GM12878 (cell line): Measurements from ENCODE around the gene ISCU. TPM values are rescaled to one million over a fixed set of nuclear protein-coding genes. Genes with fewer than 3 reads are reported as not detected.

Experiments
- ATAC-seq: fragments of 200-7000 bp; cut with Tn5 transposase; 3 replicates; pipeline ENCODE4 v1.9.1; 2020; ENCODE audit warnings: mild to moderate bottlenecking, moderate library complexity
- BruUV-seq: library from RNA; stranded (reverse); fragments of 400-500 nt; replicated peaks from 2 replicates; lab custom pipeline; 2021; lab: Mats Ljungman, UMichigan
- CTCF ChIA-PET: fragments of 300-600 bp; sonication (Branson Sonifier 250); formaldehyde crosslinking; extraction: SDS; loops from one replicate; lab custom pipeline; 2021; ENCODE audit warnings: inconsistent platforms; lab: Yijun Ruan, JAX
- POLR2A ChIA-PET: fragments of 350-600 bp; formaldehyde crosslinking; extraction: SDS; loops from one replicate; lab custom pipeline; 2021; ENCODE audit warnings: inconsistent platforms; lab: Charles Lee
- RAD21 ChIA-PET: fragments of 300-600 bp; sonication (Branson Sonifier 250); formaldehyde crosslinking; loops from one replicate; lab custom pipeline; 2023; ENCODE audit warnings: antibody characterized with exemption; ENCODE audit not compliant: unreplicated experiment; lab: Charles Lee
- SMC1A ChIA-PET: fragments of 300-600 bp; sonication (Branson Sonifier 250); formaldehyde crosslinking; loops from one replicate; lab custom pipeline; 2023; ENCODE audit not compliant: unreplicated experiment, uncharacterized antibody; lab: Charles Lee
- DNase-seq: peaks from one replicate; pipeline ENCODE4 v3.0.0-alpha.2; 2011; ENCODE audit warnings: low read depth, low spot score
- FAIRE-seq: peaks from 3 replicates; lab custom pipeline; 2011; peaks lifted over from hg19 to GRCh38; lab: Jason Lieb, UNC
- H2AFZ ChIP-seq: 2 replicates; pipeline ENCODE4 v1.6.0; 2011; ENCODE audit warnings: low read depth, low read length, control low read depth; ENCODE audit not compliant: control insufficient read depth
- H3K27ac ChIP-seq: 2 replicates; pipeline ENCODE4 v1.5.1; 2011; ENCODE audit warnings: control low read depth; ENCODE audit not compliant: control insufficient read depth, insufficient read depth
- H3K27me3 ChIP-seq, 2 experiments: replicated peaks in 1 of 2; 2 replicates each; pipeline versions ENCODE4 v1.6.0 to v1.6.1; 2011; ENCODE audit warnings: low read length in 1 of 2; ENCODE audit not compliant: control insufficient read depth in 2 of 2, insufficient read depth in 2 of 2
- H3K36me3 ChIP-seq, 2 experiments: 2 replicates each; pipeline ENCODE4 v1.5.1; 2011; ENCODE audit warnings: low read length in 1 of 2; ENCODE audit not compliant: control insufficient read depth in 2 of 2, insufficient read depth in 2 of 2
- H3K4me1 ChIP-seq: 2 replicates; pipeline ENCODE4 v1.6.1; 2011; ENCODE audit warnings: mild to moderate bottlenecking, low read length, moderate library complexity, mixed read lengths; ENCODE audit not compliant: control insufficient read depth, insufficient read depth
- H3K4me2 ChIP-seq: 2 replicates; pipeline ENCODE4 v1.6.0; 2011; ENCODE audit warnings: control low read depth; ENCODE audit not compliant: control insufficient read depth, insufficient read depth
- H3K4me3 ChIP-seq: fragments of 200-600 bp; sonication (generic); 2 replicates; pipeline ENCODE4 v1.5.1; 2016
- H3K79me2 ChIP-seq: 2 replicates; pipeline ENCODE4 v1.6.0; 2011; ENCODE audit warnings: low read length; ENCODE audit not compliant: control insufficient read depth, insufficient read depth
- H3K9ac ChIP-seq: 2 replicates; pipeline ENCODE4 v1.8.0; 2011; ENCODE audit warnings: low read length, control low read depth, mixed read lengths; ENCODE audit not compliant: control insufficient read depth, insufficient read depth
- H3K9me3 ChIP-seq: replicated peaks from 3 replicates; pipeline ENCODE4 v1.5.1; 2011; ENCODE audit warnings: mild to moderate bottlenecking, low read length; ENCODE audit not compliant: control insufficient read depth, insufficient read depth
- H4K20me1 ChIP-seq: 2 replicates; pipeline ENCODE4 v1.6.0; 2011; ENCODE audit not compliant: control insufficient read depth, insufficient read depth
- BCL11A ChIP-seq: IDR thresholded peaks from 2 replicates; pipeline ENCODE4 v1.6.1; 2011; ENCODE audit warnings: low read depth, low read length
- IKZF1 ChIP-seq: fragments of 450-650 bp; conservative IDR thresholded peaks from 2 replicates; pipeline ENCODE4 v1.6.1; 2017; ENCODE audit warnings: antibody characterized with exemption, mild to moderate bottlenecking
- KDM1A ChIP-seq: fragments of 200-600 bp; sonication (generic); IDR thresholded peaks from 2 replicates; pipeline ENCODE4 v1.6.1; 2016; ENCODE audit warnings: borderline replicate concordance
- MLLT1 ChIP-seq: fragments of 450-650 bp; IDR thresholded peaks from 2 replicates; pipeline ENCODE4 v1.6.1; 2016; ENCODE audit warnings: mild to moderate bottlenecking
- NBN ChIP-seq: fragments of 450-650 bp; IDR thresholded peaks from 2 replicates; pipeline ENCODE4 v1.6.1; 2016
- NKRF ChIP-seq: fragments of 450-650 bp; conservative IDR thresholded peaks from 2 replicates; pipeline ENCODE4 v1.6.1; 2017; ENCODE audit warnings: mild to moderate bottlenecking, moderate library complexity
- NRF1 ChIP-seq: conservative IDR thresholded peaks from 2 replicates; pipeline ENCODE4 v1.6.1; 2011; ENCODE audit warnings: mild to moderate bottlenecking, low read depth, low read length, improper control_type of control experiment
- POU2F2 ChIP-seq: IDR thresholded peaks from 3 replicates; pipeline ENCODE4 v1.6.1; 2011; ENCODE audit warnings: low read depth, mild to moderate bottlenecking, low read length, borderline replicate concordance
- SUZ12 ChIP-seq: fragments of 200-600 bp; sonication (generic); IDR thresholded peaks from one replicate; pipeline ENCODE4 v1.6.1; 2018; ENCODE audit warnings: antibody characterized with exemption, mild to moderate bottlenecking; ENCODE audit not compliant: unreplicated experiment
- ZNF217 ChIP-seq: fragments of 450-650 bp; IDR thresholded peaks from 2 replicates; pipeline ENCODE4 v1.6.1; 2017; ENCODE audit warnings: antibody characterized with exemption, mild to moderate bottlenecking
- ZNF24 ChIP-seq: fragments of 450-650 bp; IDR thresholded peaks from 2 replicates; pipeline ENCODE4 v1.6.1; 2017; ENCODE audit warnings: antibody characterized with exemption, mild to moderate bottlenecking
- WGBS: methylation state at CpG from one replicate; pipeline ENCODE4 v1.1.6; 2016; ENCODE audit warnings: low lambda C conversion rate; ENCODE audit not compliant: insufficient replicate concordance, insufficient coverage; ENCODE audit errors: missing lambda C conversion rate; 5-methylcytosine and 5-hydroxymethylcytosine counted together
- in situ Hi-C: fragments of 300-500 bp; cut with MboI; formaldehyde crosslinking; loops from 9 replicates; pipeline ENCODE4 v1.14.3; 2018; ENCODE audit warnings: mixed read lengths
- intact Hi-C: fragments of 100-400 bp; cut with micrococcal nuclease; formaldehyde crosslinking; loops from one replicate; pipeline ENCODE4 v1.14.2; 2022; ENCODE audit not compliant: unreplicated experiment
- polyA plus RNA-seq, 11 experiments: library from polyadenylated mRNA; depleted of rRNA in 4 of 11; unstranded in 6 of 11; stranded (reverse) in 5 of 11; fragments of >200 nt; fragmentation: Nextera tagmentation in 4 of 11; fragmentation: Illumina TruSeq in 1 of 11; extraction: Ambion mirVana in 4 of 11; extraction: Trizol in 1 of 11; gene quantifications; 1 replicate in 1 of 11; 2 replicates in 10 of 11; pipeline versions ENCODE4 v1.2.1 to v1.2.3, GENCODE V29; 2011 to 2016; ENCODE audit warnings: inconsistent platforms in 2 of 11, missing spikeins in 2 of 11, low read depth in 1 of 11
- total RNA-seq, 4 experiments: library from RNA; depleted of rRNA in 3 of 4; stranded (reverse); fragments of >200 nt in 3 of 4; fragmentation: Illumina TruSeq in 1 of 4; extraction: Trizol in 1 of 4; gene quantifications; 2 replicates each; pipeline versions ENCODE4 v1.2.1 to v1.2.3, GENCODE V29; 2013 to 2021

ISCU gene
- total and polyA plus RNA-seq, 10 of the 15 experiments (the other 5 are each of a cell fraction or from before 2014, with no cell fraction given) = 32.8 to 260 (median 127) TPM

- TF ChIP-seq KDM1A = no peak
- no peak for TF ChIP-seq ZNF217
- 0 out of 2 replicates have a peak, but pooled peaks have one; percentile 95 for TF ChIP-seq NKRF
- no peak for TF ChIP-seq BCL11A
- no peak for TF ChIP-seq ZNF24
- peak; percentile 50; the same call in 1 of the 3 replicates for TF ChIP-seq POU2F2
- no peak for TF ChIP-seq SUZ12
These were observed at the start of gene ISCU (continued) for GRCh38 chr12:108562348-108563135.

- SMC1A ChIA-PET = interaction anchor here (0.6 kb wide), 1 partner anchor 54 kb away, joined by 3 read pairs; no protein-coding TSS in a partner anchor
- Histone ChIP-seq H4K20me1 (peaks cover under 1% of the 10 kb centered on the region; the same call in 1 of the 2 replicates), H2AFZ (peak overlapping the region; percentile 90), H3K27ac (peak overlapping the region; percentile 34), H3K4me3 (peak overlapping the region; percentile 66), H3K79me2 (peaks cover 16% of the 10 kb centered on the region), H3K4me1 (peaks cover 23% of the 10 kb centered on the region), H3K4me2 (peak overlapping the region; percentile 26), H3K27me3 (no peaks in the 10 kb centered on the region), H3K36me3 (peaks cover 16 to 18% of the 10 kb centered on the region in 2 experiments), H3K9ac (peak overlapping the region; percentile 42; the same call in 1 of the 2 replicates), H3K9me3 (no peaks in the 10 kb centered on the region)
- intact Hi-C loops = loop anchor here (5.0 to 10.0 kb wide), 3 partner anchors 150 to 597 kb away; no protein-coding TSS in a partner anchor
- WGBS = 19% methylated on average over 19 of the region's 19 CpGs
- CTCF ChIA-PET = interaction anchor here (1.0 to 3.4 kb wide), 2 partner anchors 103 to 524 kb away, joined by 5 to 21 read pairs; no protein-coding TSS in a partner anchor
- ATAC-seq = peak; percentile 8
- FAIRE-seq = no peak
- POLR2A ChIA-PET = no interaction called here
- TSS peak; percentile 41 for BruUV-seq
- in situ Hi-C loops = loop anchor here (25.0 kb wide), 1 partner anchor 827 kb away; the partner anchor contains the start of gene PWP1
- no peak for TF ChIP-seq IKZF1
- TF ChIP-seq NBN = peak; percentile 52; the same call in 1 of the 2 replicates
- peak; percentile 49; the same call in 1 of the 2 replicates for TF ChIP-seq MLLT1
- TF ChIP-seq NRF1 = no peak
- no peak for DNase-seq
- RAD21 ChIA-PET = interaction anchor here (1.0 kb wide), 1 partner anchor 578 kb away, joined by 3 read pairs; the partner anchor contains the start of gene ALKBH2
These were observed 47.9 kb upstream of the ISCU start for GRCh38 chr12:108514468-108514972.
